Measurements from ENCODE around the gene OR10T2. TPM values are rescaled to one million over a fixed set of nuclear protein-coding genes. Genes with fewer than 3 reads are reported as not detected.

OR10T2 gene
- total and polyA plus RNA-seq, 10 of the 15 experiments (the other 5 are each of a cell fraction or from before 2014, with no cell fraction given), result not detected

GRCh38 chr1:158356616-158357015, 42.6 kb downstream of the OR10T2 start:
- POLR2A ChIA-PET, result no interaction called here
- no peaks in the 10 kb centered on the region for H3K79me2 ChIP-seq (ENCODE audit: control insufficient read depth, insufficient read depth, low read length)
- H4K20me1 ChIP-seq (ENCODE audit: control insufficient read depth, insufficient read depth), result no peaks in the 10 kb centered on the region
- FAIRE-seq, result no peak
- no TSS peak for BruUV-seq (replicated peaks)
- DNase-seq (ENCODE audit: low read depth, low spot score), result no peak
- CTCF ChIA-PET, result interaction anchor here (0.8 kb wide), 1 partner anchor 10 kb away, joined by 3 read pairs; no protein-coding TSS in a partner anchor
- ATAC-seq, result no peak
- H3K36me3 ChIP-seq (ENCODE audit: control insufficient read depth in 2 of 2, insufficient read depth in 2 of 2, low read length in 1 of 2), result no peaks in the 10 kb centered on the region
- no peak overlapping the region for H3K4me3 ChIP-seq
- intact Hi-C loops (cut with micrococcal nuclease; ENCODE audit: unreplicated experiment), result no loop called here
- no peak overlapping the region for H2AFZ ChIP-seq (ENCODE audit: control insufficient read depth, low read depth, low read length)
- no peaks in the 10 kb centered on the region; a peak in 1 of 4 replicates for H3K27me3 ChIP-seq (replicated peaks in 1 of 2; ENCODE audit: control insufficient read depth in 2 of 2, insufficient read depth in 2 of 2, low read length in 1 of 2)
- H3K27ac ChIP-seq (ENCODE audit: control insufficient read depth, insufficient read depth), result no peak overlapping the region
- in situ Hi-C loops (cut with MboI), result no loop called here
- RAD21 ChIA-PET (ENCODE audit: unreplicated experiment), result no interaction called here
- no peak for TF ChIP-seq TARDBP (IDR thresholded peaks at IDR 0.05; ENCODE audit: borderline replicate concordance)
- no peak for TF ChIP-seq RAD21 (IDR thresholded peaks at IDR 0.05; ENCODE audit: insufficient read depth, low read depth, low read length)
- no peak for TF ChIP-seq GATAD2B (conservative IDR thresholded peaks at IDR 0.05; ENCODE audit: low read depth)
- TF ChIP-seq ZBED1 (IDR thresholded peaks at IDR 0.05; ENCODE audit: borderline replicate concordance), result no peak
- TF ChIP-seq BRCA1 (IDR thresholded peaks at IDR 0.05; ENCODE audit: low read depth, low read length), result no peak
- TF ChIP-seq CEBPB (IDR thresholded peaks at IDR 0.05; ENCODE audit: borderline replicate concordance in 1 of 2, low read depth in 2 of 2, low read length in 2 of 2), result no peak
- no peak for TF ChIP-seq BMI1 (IDR thresholded peaks at IDR 0.05; ENCODE audit: borderline replicate concordance)
- no peak for TF ChIP-seq NBN (IDR thresholded peaks at IDR 0.05)
- TF ChIP-seq STAT3 (IDR thresholded peaks at IDR 0.05; ENCODE audit: low read depth, low read length), result no peak
- TF ChIP-seq RB1 (IDR thresholded peaks at IDR 0.05; ENCODE audit: borderline replicate concordance), result no peak
- no peak for TF ChIP-seq HSF1 (IDR thresholded peaks at IDR 0.05; ENCODE audit: low read depth, low read length)
- TF ChIP-seq ZNF687 (IDR thresholded peaks at IDR 0.05), result no peak
- TF ChIP-seq TAF1 (IDR thresholded peaks at IDR 0.05; ENCODE audit: borderline replicate concordance, low read depth, low read length), result no peak
- no peak for TF ChIP-seq SUZ12 (IDR thresholded peaks at IDR 0.05; ENCODE audit: unreplicated experiment)
- no peak for TF ChIP-seq MEF2A (IDR thresholded peaks at IDR 0.05; ENCODE audit: insufficient read depth, low read depth, low read length)
- TF ChIP-seq PAX5 (IDR thresholded peaks at IDR 0.05; ENCODE audit: borderline replicate concordance, low read depth, low read length), result no peak
- TF ChIP-seq KDM1A (IDR thresholded peaks at IDR 0.05; ENCODE audit: borderline replicate concordance), result no peak
- TF ChIP-seq RUNX3 (IDR thresholded peaks at IDR 0.05; ENCODE audit: low read length), result no peak
- H3K9ac ChIP-seq (ENCODE audit: control insufficient read depth, insufficient read depth, low read length), result no peak overlapping the region
- 15% methylated on average over 3 of the region's 3 CpGs for WGBS (ENCODE audit: insufficient coverage, insufficient replicate concordance, low lambda C conversion rate, missing lambda C conversion rate)
- SMC1A ChIA-PET (ENCODE audit: uncharacterized antibody, unreplicated experiment), result no interaction called here
- no peaks in the 10 kb centered on the region for H3K9me3 ChIP-seq (replicated peaks; ENCODE audit: control insufficient read depth, insufficient read depth, low read length)
- H3K4me2 ChIP-seq (ENCODE audit: control insufficient read depth, insufficient read depth), result no peak overlapping the region
- H3K4me1 ChIP-seq (ENCODE audit: control insufficient read depth, insufficient read depth, low read length), result no peaks in the 10 kb centered on the region

Measured in GM12878 (cell line).